ENCODE data around the gene HSPA12A. TPM values are rescaled to one million over a fixed set of nuclear protein-coding genes. Genes with fewer than 3 reads are reported as not detected.
A peak's percentile ranks its signal among the peaks of the same experiment; 100 is the strongest.

The HSPA12A gene
- total RNA-seq (2021) (1.4 and 1.5 TPM in 2 replicates), Bru-seq, nascent RNA (percentile 28 among the genes with signal in this experiment), BruChase-seq, experiment 1, labeled RNA remaining after a 2-hour chase (percentile 36 among the genes with signal in this experiment), BruChase-seq, experiment 2, labeled RNA remaining after a 6-hour chase (percentile 37 among the genes with signal in this experiment)
- long read RNA-seq, full-length matches to known transcripts = 1 of 1 reads
- long read RNA-seq, partial matches to known transcripts = 0 of 1 reads
- long read RNA-seq, other reads (novel, unspliced or antisense) = 0 of 1 reads

GRCh38 chr10:116742367-116743265, at the start of gene HSPA12A:
HSPA12A (minus strand) TSS chr10:116742566; CDS start chr10:116742469, 97 bp downstream.
- peaks cover 27% of the 10 kb centered on the region for H3K27me3 ChIP-seq (replicated peaks; ENCODE audit: insufficient read depth, low read depth, low read length, poor library complexity)
- no peak for TF ChIP-seq CTCF (conservative IDR thresholded peaks at IDR 0.05; ENCODE audit: low read depth, low read length)
- TF ChIP-seq EZH2 (IDR thresholded peaks at IDR 0.05; ENCODE audit: borderline replicate concordance, low read depth, low read length, poor library complexity, severe bottlenecking) = no peak
- no peak within 1 kb of the TSS for H3K27ac ChIP-seq (ENCODE audit: low read depth, low read length, poor library complexity, severe bottlenecking)
- H3K36me3 ChIP-seq (ENCODE audit: insufficient read depth, low read length, poor library complexity, severe bottlenecking) = no peaks in the 10 kb centered on the region
- DNase-seq (ENCODE audit: low spot score) = peak; percentile 70
- H3K4me3 ChIP-seq (ENCODE audit: low read depth, low read length, poor library complexity, severe bottlenecking) = peak within 1 kb of the TSS; percentile 63
- no TSS peak for BruUV-seq (replicated peaks)
- intact Hi-C loops (cut with micrococcal nuclease; ENCODE audit: unreplicated experiment) = no loop called here
- ChIA-PET POLR2A (ENCODE audit: low non-redundant PET) (no interaction called here), CTCF (no interaction called here)
- H3K4me1 ChIP-seq (ENCODE audit: insufficient read depth, low read length, poor library complexity, severe bottlenecking) = peaks cover 14% of the 10 kb centered on the region
- H3K9me3 ChIP-seq (ENCODE audit: low read depth, low read length, poor library complexity, severe bottlenecking) = no peaks in the 10 kb centered on the region

- POLR2A ChIA-PET (ENCODE audit: low non-redundant PET) = no interaction called here
- no peaks in the 10 kb centered on the region for H3K36me3 ChIP-seq (ENCODE audit: insufficient read depth, low read length, poor library complexity, severe bottlenecking)
- CTCF ChIA-PET = no interaction called here
- TF ChIP-seq CTCF (conservative IDR thresholded peaks at IDR 0.05; ENCODE audit: low read depth, low read length) = no peak
- no peak for TF ChIP-seq EZH2 (IDR thresholded peaks at IDR 0.05; ENCODE audit: borderline replicate concordance, low read depth, low read length, poor library complexity, severe bottlenecking)
- H3K4me3 ChIP-seq (ENCODE audit: low read depth, low read length, poor library complexity, severe bottlenecking) = no peak overlapping the region
- intact Hi-C loops (cut with micrococcal nuclease; ENCODE audit: unreplicated experiment) = no loop called here
- H3K27me3 ChIP-seq (replicated peaks; ENCODE audit: insufficient read depth, low read depth, low read length, poor library complexity) = no peaks in the 10 kb centered on the region
- DNase-seq (ENCODE audit: low spot score) = no peak
- BruUV-seq (replicated peaks) = no TSS peak
- H3K9me3 ChIP-seq (ENCODE audit: low read depth, low read length, poor library complexity, severe bottlenecking) = no peaks in the 10 kb centered on the region
- H3K4me1 ChIP-seq (ENCODE audit: insufficient read depth, low read length, poor library complexity, severe bottlenecking) = peaks cover 5% of the 10 kb centered on the region
- H3K27ac ChIP-seq (ENCODE audit: low read depth, low read length, poor library complexity, severe bottlenecking) = no peak overlapping the region
These were observed 48.9 kb upstream of the HSPA12A start for GRCh38 chr10:116791241-116791640.

- Histone ChIP-seq H3K4me1 (ENCODE audit: insufficient read depth, low read length, poor library complexity, severe bottlenecking) (peaks cover 5% of the 10 kb centered on the region), H3K9me3 (ENCODE audit: low read depth, low read length, poor library complexity, severe bottlenecking) (no peaks in the 10 kb centered on the region), H3K27ac (ENCODE audit: low read depth, low read length, poor library complexity, severe bottlenecking) (no peak overlapping the region), H3K36me3 (ENCODE audit: insufficient read depth, low read length, poor library complexity, severe bottlenecking) (no peaks in the 10 kb centered on the region), H3K4me3 (ENCODE audit: low read depth, low read length, poor library complexity, severe bottlenecking) (no peak overlapping the region), H3K27me3 (replicated peaks; ENCODE audit: insufficient read depth, low read depth, low read length, poor library complexity) (no peaks in the 10 kb centered on the region)
- CTCF ChIA-PET = interaction anchor here (0.7 to 3.1 kb wide), 7 partner anchors 8 to 387 kb away, joined by 3 to 19 read pairs (median 5); no protein-coding TSS in a partner anchor
- no TSS peak for BruUV-seq (replicated peaks)
- TF ChIP-seq EZH2 (IDR thresholded peaks at IDR 0.05; ENCODE audit: borderline replicate concordance, low read depth, low read length, poor library complexity, severe bottlenecking) (no peak), CTCF (conservative IDR thresholded peaks at IDR 0.05; ENCODE audit: low read depth, low read length) (peak; percentile 99)
- peak; percentile 87 for DNase-seq (ENCODE audit: low spot score)
- intact Hi-C loops (cut with micrococcal nuclease; ENCODE audit: unreplicated experiment) = loop anchor here (1.0 kb wide), 1 partner anchor 106 kb away; no protein-coding TSS in a partner anchor
- POLR2A ChIA-PET (ENCODE audit: low non-redundant PET) = no interaction called here
These were observed 45.7 kb upstream of the HSPA12A start for GRCh38 chr10:116787893-116788665.

All from A673 (cell line).